ENCODE measurements around the gene ZNF254.

GRCh38 chr19:24048261-24048660 lies 38.7 kb upstream of the ZNF254 start:
- TF ChIP-seq CTCF (conservative IDR thresholded peaks at IDR 0.05 in 1 of 2, IDR thresholded peaks at IDR 0.05 in 1 of 2; ENCODE audit: extremely low read depth in 1 of 2, insufficient read depth in 1 of 2, low read depth in 1 of 2, low read length in 2 of 2) (no peak), EZH2 (IDR thresholded peaks at IDR 0.05; ENCODE audit: borderline replicate concordance, low read length) (no peak)
